ENCODE data around the gene LHFPL3. TPM values are rescaled to one million over a fixed set of nuclear protein-coding genes. Genes with fewer than 3 reads are reported as not detected.
"Not testable (repeated sequence)": the region's sequence is repeated elsewhere in the genome, so short reads cannot be mapped to it uniquely, and the experiment has no call there.

The LHFPL3 gene
- total RNA-seq, 1 donor from 2014 or later = 0.30 TPM

DNA sequence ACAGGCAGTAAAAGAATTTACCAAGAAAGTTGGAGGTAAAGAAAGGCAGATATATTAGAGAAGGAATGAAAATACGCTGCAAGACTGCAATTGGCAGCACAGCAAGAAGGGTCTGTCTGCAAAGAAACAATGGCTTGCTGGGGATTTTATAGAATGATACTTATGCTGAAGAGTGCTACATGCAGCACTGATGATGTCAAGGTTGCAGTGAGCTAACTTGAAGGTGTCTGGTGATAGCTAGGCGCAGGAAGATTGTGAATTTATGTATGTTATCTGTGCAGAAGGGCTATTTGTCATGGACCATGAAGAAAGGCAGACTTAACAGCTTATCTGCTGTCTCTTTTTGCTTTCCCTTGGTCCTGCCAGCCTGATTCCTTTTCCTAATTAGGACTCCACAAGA is 366.3 kb downstream of the LHFPL3 start:
- TF ChIP-seq EZH2phosphoT487 (IDR thresholded peaks at IDR 0.05) (no peak), EZH2 (IDR thresholded peaks at IDR 0.05) (no peak), CTCF (IDR thresholded peaks at IDR 0.05) (no peak)
- no peaks in the 10 kb centered on the region for H3K9me3 ChIP-seq (ENCODE audit: low read depth)

DNA sequence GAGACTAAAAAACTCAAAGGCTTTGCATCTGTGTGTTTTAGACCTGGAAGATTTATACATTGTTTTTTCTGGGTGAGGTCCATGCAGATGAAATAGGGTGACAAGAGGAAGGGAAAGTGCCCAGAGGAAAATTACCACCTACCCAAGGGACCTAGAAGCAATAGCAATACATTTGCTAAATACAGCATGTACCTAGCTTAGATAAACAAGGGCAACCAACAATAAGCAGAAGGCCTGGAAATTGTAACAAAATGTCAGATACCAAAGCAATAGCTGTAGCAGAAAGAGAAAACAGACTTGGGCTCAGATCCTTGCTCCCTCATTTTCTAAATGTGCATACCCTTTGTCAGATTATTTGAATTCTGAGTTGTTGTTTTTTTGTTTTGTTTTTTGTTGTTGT is 367.2 kb downstream of the LHFPL3 start:
- Histone ChIP-seq H3F3A (ENCODE audit: low read depth) (no peaks in the 10 kb centered on the region), H3K4me2 (no peak overlapping the region), H3K27ac (no peak overlapping the region), H3K9ac (no peak overlapping the region), H4K20me1 (ENCODE audit: low read depth) (no peaks in the 10 kb centered on the region), H2AFZ (replicated peaks) (no peak overlapping the region), H3K27me3 (no peaks in the 10 kb centered on the region), H3K4me3 (no peak overlapping the region), H3K9me3 (ENCODE audit: low read depth) (no peaks in the 10 kb centered on the region), H3K79me2 (ENCODE audit: low read depth) (no peaks in the 10 kb centered on the region), H3K36me3 (no peaks in the 10 kb centered on the region), H3K4me1 (no peaks in the 10 kb centered on the region)
- H3K27me3 Mint-ChIP-seq (ENCODE audit: insufficient read depth, low read depth) = peaks cover 2% of the 10 kb centered on the region
- H3K9me3 Mint-ChIP-seq = peaks cover 20% of the 10 kb centered on the region
- no peak for TF ChIP-seq EZH2 (IDR thresholded peaks at IDR 0.05)
- no peak for TF ChIP-seq CTCF (IDR thresholded peaks at IDR 0.05)
- TF ChIP-seq EZH2phosphoT487 (IDR thresholded peaks at IDR 0.05) = no peak
- no peak for DNase-seq (ENCODE audit: low spot score)
- no peak overlapping the region for H3K27ac Mint-ChIP-seq
- H3K4me1 Mint-ChIP-seq = no peaks in the 10 kb centered on the region
- H3K4me3 Mint-ChIP-seq = no peak overlapping the region
- H3K36me3 Mint-ChIP-seq = peaks cover 2% of the 10 kb centered on the region

More for the DNA sequence above, 366.3 kb downstream of the LHFPL3 start:
- no peaks in the 10 kb centered on the region for H3K4me1 ChIP-seq
- no peaks in the 10 kb centered on the region for H3K4me1 Mint-ChIP-seq
- no peak overlapping the region for H3K27ac ChIP-seq
- peaks cover 2% of the 10 kb centered on the region for H3K36me3 Mint-ChIP-seq
- H3K9me3 Mint-ChIP-seq = peaks cover 17% of the 10 kb centered on the region
- H3K36me3 ChIP-seq = no peaks in the 10 kb centered on the region
- no peak overlapping the region for H3K4me2 ChIP-seq
- no peak overlapping the region for H3K4me3 Mint-ChIP-seq
- no peak overlapping the region for H3K9ac ChIP-seq
- no peak overlapping the region for H3K27ac Mint-ChIP-seq
- no peaks in the 10 kb centered on the region for H3F3A ChIP-seq (ENCODE audit: low read depth)
- no peaks in the 10 kb centered on the region for H3K27me3 ChIP-seq
- no peaks in the 10 kb centered on the region for H3K79me2 ChIP-seq (ENCODE audit: low read depth)
- no peaks in the 10 kb centered on the region for H3K27me3 Mint-ChIP-seq (ENCODE audit: insufficient read depth, low read depth)
- no peak overlapping the region for H2AFZ ChIP-seq (replicated peaks)
- H4K20me1 ChIP-seq (ENCODE audit: low read depth) = no peaks in the 10 kb centered on the region
- no peak overlapping the region for H3K4me3 ChIP-seq
- DNase-seq (ENCODE audit: low spot score) = no peak

- Mint-ChIP-seq H3K27ac (no peak overlapping the region), H3K4me3 (no peak overlapping the region)
Observed at GRCh38 chr7:104700336-104700735, 371.9 kb downstream of the LHFPL3 start.

GRCh38 chr7:104721027-104721426 is 392.6 kb downstream of the LHFPL3 start:
- not testable (repeated sequence) for H3K27me3 Mint-ChIP-seq (ENCODE audit: insufficient read depth, low read depth)

More at GRCh38 chr7:104700336-104700735, 371.9 kb downstream of the LHFPL3 start:
- Histone ChIP-seq H3F3A (ENCODE audit: low read depth) (no peaks in the 10 kb centered on the region), H3K4me3 (no peak overlapping the region), H3K79me2 (ENCODE audit: low read depth) (no peaks in the 10 kb centered on the region), H3K4me1 (no peaks in the 10 kb centered on the region), H3K36me3 (no peaks in the 10 kb centered on the region), H2AFZ (replicated peaks) (no peak overlapping the region), H3K9ac (no peak overlapping the region), H3K4me2 (no peak overlapping the region), H4K20me1 (ENCODE audit: low read depth) (no peaks in the 10 kb centered on the region), H3K27ac (no peak overlapping the region), H3K9me3 (ENCODE audit: low read depth) (no peaks in the 10 kb centered on the region), H3K27me3 (no peaks in the 10 kb centered on the region)
- H3K27me3 Mint-ChIP-seq (ENCODE audit: insufficient read depth, low read depth) = peaks cover 4% of the 10 kb centered on the region
- no peak for DNase-seq (ENCODE audit: low spot score)
- H3K36me3 Mint-ChIP-seq = no peaks in the 10 kb centered on the region
- TF ChIP-seq EZH2 (IDR thresholded peaks at IDR 0.05) (no peak), EZH2phosphoT487 (IDR thresholded peaks at IDR 0.05) (no peak), CTCF (IDR thresholded peaks at IDR 0.05) (no peak)
- H3K9me3 Mint-ChIP-seq = peaks cover 5% of the 10 kb centered on the region
- peaks cover 3% of the 10 kb centered on the region for H3K4me1 Mint-ChIP-seq

More at GRCh38 chr7:104721027-104721426, 392.6 kb downstream of the LHFPL3 start:
- H3K79me2 ChIP-seq (ENCODE audit: low read depth); H3F3A ChIP-seq (ENCODE audit: low read depth); H4K20me1 ChIP-seq (ENCODE audit: low read depth); H3K36me3 ChIP-seq; H3K4me1 ChIP-seq; H3K4me2 ChIP-seq; H3K4me1 Mint-ChIP-seq; H3K4me3 ChIP-seq; H2AFZ ChIP-seq (replicated peaks); H3K9me3 Mint-ChIP-seq; H3K4me3 Mint-ChIP-seq; H3K27ac Mint-ChIP-seq; H3K9ac ChIP-seq; H3K27ac ChIP-seq; H3K36me3 Mint-ChIP-seq; H3K27me3 ChIP-seq; DNase-seq (ENCODE audit: low spot score); H3K9me3 ChIP-seq (ENCODE audit: low read depth): not testable (repeated sequence)
